SK-N-SH (cell line): ENCODE results near the gene PIK3IP1. TPM values are rescaled to one million over a fixed set of nuclear protein-coding genes. Genes with fewer than 3 reads are reported as not detected.

ENCODE experiments used
- CTCF ChIA-PET: fragments of 300-600, 350-600 bp; formaldehyde crosslinking; extraction: SDS; loops from one replicate; lab custom pipeline; 2021; lab: Yijun Ruan, JAX
- POLR2A ChIA-PET: fragments of 350-600 bp; sonication (Branson Sonifier 250); formaldehyde crosslinking; extraction: SDS; loops from one replicate; lab custom pipeline; 2020; ENCODE audit warnings: antibody characterized with exemption, inconsistent platforms; lab: Yijun Ruan, JAX
- DNase-seq: peaks from one replicate; pipeline ENCODE4 v3.0.0; 2012
- H2AFZ ChIP-seq: fragments of 200-600 bp; sonication (generic); 2 replicates; pipeline ENCODE4 v1.8.1; 2016; ENCODE audit warnings: antibody characterized with exemption, mild to moderate bottlenecking, low read depth
- H3F3A ChIP-seq: fragments of 200-600 bp; sonication (generic); replicated peaks from 2 replicates; pipeline ENCODE3; 2016; ENCODE audit warnings: antibody characterized with exemption, mild to moderate bottlenecking; ENCODE audit not compliant: insufficient read depth
- H3K27ac ChIP-seq, 2 experiments: fragments of 200-500 bp in 1 of 2; fragments of 200-600 bp in 1 of 2; sonication (Bioruptor generic) in 1 of 2; sonication (generic), shearing (Covaris generic) in 1 of 2; 2 replicates each; pipeline versions ENCODE4 v1.5.1 to v1.6.1; 2014 to 2016; ENCODE audit warnings: low read depth in 2 of 2, inconsistent platforms in 1 of 2, low read length in 1 of 2, mild to moderate bottlenecking in 1 of 2, mixed read lengths in 1 of 2
- H3K27me3 ChIP-seq: fragments of 200-600 bp; sonication (generic), shearing (Covaris generic); 2 replicates; pipeline ENCODE4 v1.6.1; 2016; ENCODE audit warnings: mixed run types; ENCODE audit not compliant: insufficient read depth
- H3K36me3 ChIP-seq, 2 experiments: fragments of 200-500 bp in 1 of 2; fragments of 200-600 bp in 1 of 2; sonication (Bioruptor generic) in 1 of 2; sonication (generic) in 1 of 2; replicated peaks in 1 of 2; 2 replicates each; pipeline versions ENCODE3 to v1.5.1; 2014 to 2016; ENCODE audit warnings: low read length in 1 of 2, mild to moderate bottlenecking in 1 of 2; ENCODE audit not compliant: insufficient read depth in 2 of 2, control insufficient read depth in 1 of 2
- H3K4me1 ChIP-seq, 2 experiments: fragments of 200-500 bp in 1 of 2; fragments of 200-600 bp in 1 of 2; sonication (Bioruptor generic) in 1 of 2; sonication (generic), shearing (Covaris generic) in 1 of 2; 2 replicates each; pipeline versions ENCODE4 v1.5.1 to v1.6.1; 2014 to 2016; ENCODE audit warnings: low read depth in 1 of 2, low read length in 1 of 2, mixed run types in 1 of 2; ENCODE audit not compliant: insufficient read depth in 2 of 2, control insufficient read depth in 1 of 2
- H3K4me2 ChIP-seq: fragments of 200-600 bp; sonication (generic), shearing (Covaris generic); 2 replicates; pipeline ENCODE4 v1.6.1; 2017; ENCODE audit warnings: mixed run types
- H3K4me3 ChIP-seq, 2 experiments: fragments of 200-500 bp in 1 of 2; fragments of 200-600 bp in 1 of 2; sonication (Bioruptor generic) in 1 of 2; sonication (generic), shearing (Covaris generic) in 1 of 2; 2 replicates each; pipeline versions ENCODE4 v1.5.1 to v1.8.1; 2014 to 2016; ENCODE audit warnings: low read depth in 2 of 2, inconsistent platforms in 1 of 2, low read length in 1 of 2, mild to moderate bottlenecking in 1 of 2, mixed read lengths in 1 of 2, moderate library complexity in 1 of 2
- H3K79me2 ChIP-seq: fragments of 200-600 bp; sonication (generic); 2 replicates; pipeline ENCODE4 v1.8.1; 2017; ENCODE audit warnings: mild to moderate bottlenecking; ENCODE audit not compliant: insufficient read depth
- H3K9ac ChIP-seq: fragments of 200-600 bp; sonication (generic); 2 replicates; pipeline ENCODE4 v1.6.1; 2017; ENCODE audit warnings: mixed run types
- H3K9me2 ChIP-seq: fragments of 200-600 bp; sonication (generic); 2 replicates; pipeline ENCODE4 v1.6.1; 2017; ENCODE audit warnings: mixed run types
- H3K9me3 ChIP-seq: fragments of 200-600 bp; sonication (generic); 2 replicates; pipeline ENCODE4 v1.6.1; 2017; ENCODE audit warnings: mixed run types, mild to moderate bottlenecking, moderate library complexity
- H4K20me1 ChIP-seq: fragments of 200-600 bp; sonication (generic); 2 replicates; pipeline ENCODE4 v1.6.1; 2017; ENCODE audit warnings: mild to moderate bottlenecking, mixed run types; ENCODE audit not compliant: insufficient read depth
- ELF1 ChIP-seq: IDR thresholded peaks from 2 replicates; pipeline ENCODE4 v1.4.0; 2012
- EZH2phosphoT487 ChIP-seq: fragments of 200-600 bp; sonication (generic); IDR thresholded peaks from 2 replicates; pipeline ENCODE4 v1.6.1; 2017; ENCODE audit warnings: low read depth, mixed run types, mild to moderate bottlenecking, antibody characterized with exemption, moderate library complexity, borderline replicate concordance
- FOSL2 ChIP-seq: IDR thresholded peaks from 2 replicates; pipeline ENCODE4 v1.4.0; 2012; ENCODE audit warnings: low read depth, mild to moderate bottlenecking, moderate library complexity, borderline replicate concordance
- GABPA ChIP-seq: IDR thresholded peaks from 2 replicates; pipeline ENCODE4 v1.4.0; 2012; ENCODE audit warnings: low read depth, mild to moderate bottlenecking
- JUND ChIP-seq: IDR thresholded peaks from 2 replicates; pipeline ENCODE4 v1.4.0; 2012
- MXI1 ChIP-seq: IDR thresholded peaks from 2 replicates; pipeline ENCODE4 v1.6.1; 2012; ENCODE audit warnings: mild to moderate bottlenecking, low read depth, low read length, improper control_type of control experiment
- NFIC ChIP-seq: IDR thresholded peaks from 2 replicates; pipeline ENCODE4 v1.4.0; 2012; ENCODE audit warnings: borderline replicate concordance
- RAD21 ChIP-seq: IDR thresholded peaks from 2 replicates; pipeline ENCODE4 v1.6.1; 2012; ENCODE audit warnings: mild to moderate bottlenecking, low read length
- RXRA ChIP-seq: IDR thresholded peaks from 2 replicates; pipeline ENCODE4 v1.4.0; 2012; ENCODE audit warnings: low read depth, mild to moderate bottlenecking, borderline replicate concordance
- TAF1 ChIP-seq: IDR thresholded peaks from 2 replicates; pipeline ENCODE4 v1.6.1; 2012; ENCODE audit warnings: low read depth, mild to moderate bottlenecking, low read length, moderate library complexity, borderline replicate concordance
- TCF12 ChIP-seq: IDR thresholded peaks from 2 replicates; pipeline ENCODE4 v1.4.0; 2012
- USF2 ChIP-seq: fragments of 150-350 bp; IDR thresholded peaks from 2 replicates; pipeline ENCODE4 v1.6.1; 2017; ENCODE audit warnings: antibody characterized with exemption, low read length, low read depth, borderline replicate concordance
- WGBS: methylation state at CpG from one replicate; pipeline ENCODE4 v1.1.6; 2017; ENCODE audit warnings: low lambda C conversion rate; 5-methylcytosine and 5-hydroxymethylcytosine counted together
- polyA plus RNA-seq, 3 experiments: library from polyadenylated mRNA; depleted of rRNA; stranded (reverse); fragments of >200 nt; gene quantifications; 2 replicates each; pipeline ENCODE4 v1.2.3, GENCODE V29; 2012
- TF ChIP-seq, protein P1 (sequence below): IDR thresholded peaks from 2 replicates; pipeline ENCODE4 v1.6.1; 2012; ENCODE audit warnings: mild to moderate bottlenecking, low read depth, low read length, moderate library complexity
- TF ChIP-seq, protein P2 (sequence below): fragments of 200-600 bp; sonication (generic); IDR thresholded peaks from 2 replicates; pipeline ENCODE4 v1.6.1; 2017; ENCODE audit warnings: antibody characterized with exemption, mild to moderate bottlenecking, moderate library complexity
- TF ChIP-seq, protein P3 (sequence below): fragments of 150-350 bp; IDR thresholded peaks from 2 replicates; pipeline ENCODE4 v1.6.1; 2016; ENCODE audit warnings: mild to moderate bottlenecking, low read depth, low read length

PIK3IP1 gene
- polyA plus RNA-seq, 1 of the 3 experiments (the other 2 are of a cell fraction), result 8.6 TPM

GRCh38 chr22:31328544-31328960, 36.3 kb upstream of the PIK3IP1 start:
- Histone ChIP-seq H3K27ac (no peak overlapping the region), H3K27me3 (no peaks in the 10 kb centered on the region), H3K9ac (no peak overlapping the region), H3K4me3 (no peak overlapping the region), H3K4me1 (no peaks in the 10 kb centered on the region), H3K36me3 (peaks cover 44 to 74% of the 10 kb centered on the region in 2 experiments), H3K9me2 (no peaks in the 10 kb centered on the region), H3K79me2 (peaks cover 23% of the 10 kb centered on the region), H3K9me3 (no peaks in the 10 kb centered on the region), H2AFZ (no peak overlapping the region), H3F3A (peaks cover 13% of the 10 kb centered on the region), H3K4me2 (no peak overlapping the region), H4K20me1 (no peaks in the 10 kb centered on the region)
- ChIA-PET POLR2A (no interaction called here), CTCF (interaction anchor here (3.4 kb wide), 1 partner anchor 15 kb away, joined by 26 read pairs; no protein-coding TSS in a partner anchor)
- 96% methylated on average over 11 of the region's 13 CpGs for WGBS
- TF ChIP-seq MXI1 (no peak), ELF1 (no peak), TCF12 (no peak), USF2 (no peak), NFIC (no peak), FOSL2 (no peak), GABPA (no peak), JUND (no peak), TAF1 (no peak), RXRA (no peak), RAD21 (no peak), EZH2phosphoT487 (no peak)
- TF ChIP-seq, protein P1, sequence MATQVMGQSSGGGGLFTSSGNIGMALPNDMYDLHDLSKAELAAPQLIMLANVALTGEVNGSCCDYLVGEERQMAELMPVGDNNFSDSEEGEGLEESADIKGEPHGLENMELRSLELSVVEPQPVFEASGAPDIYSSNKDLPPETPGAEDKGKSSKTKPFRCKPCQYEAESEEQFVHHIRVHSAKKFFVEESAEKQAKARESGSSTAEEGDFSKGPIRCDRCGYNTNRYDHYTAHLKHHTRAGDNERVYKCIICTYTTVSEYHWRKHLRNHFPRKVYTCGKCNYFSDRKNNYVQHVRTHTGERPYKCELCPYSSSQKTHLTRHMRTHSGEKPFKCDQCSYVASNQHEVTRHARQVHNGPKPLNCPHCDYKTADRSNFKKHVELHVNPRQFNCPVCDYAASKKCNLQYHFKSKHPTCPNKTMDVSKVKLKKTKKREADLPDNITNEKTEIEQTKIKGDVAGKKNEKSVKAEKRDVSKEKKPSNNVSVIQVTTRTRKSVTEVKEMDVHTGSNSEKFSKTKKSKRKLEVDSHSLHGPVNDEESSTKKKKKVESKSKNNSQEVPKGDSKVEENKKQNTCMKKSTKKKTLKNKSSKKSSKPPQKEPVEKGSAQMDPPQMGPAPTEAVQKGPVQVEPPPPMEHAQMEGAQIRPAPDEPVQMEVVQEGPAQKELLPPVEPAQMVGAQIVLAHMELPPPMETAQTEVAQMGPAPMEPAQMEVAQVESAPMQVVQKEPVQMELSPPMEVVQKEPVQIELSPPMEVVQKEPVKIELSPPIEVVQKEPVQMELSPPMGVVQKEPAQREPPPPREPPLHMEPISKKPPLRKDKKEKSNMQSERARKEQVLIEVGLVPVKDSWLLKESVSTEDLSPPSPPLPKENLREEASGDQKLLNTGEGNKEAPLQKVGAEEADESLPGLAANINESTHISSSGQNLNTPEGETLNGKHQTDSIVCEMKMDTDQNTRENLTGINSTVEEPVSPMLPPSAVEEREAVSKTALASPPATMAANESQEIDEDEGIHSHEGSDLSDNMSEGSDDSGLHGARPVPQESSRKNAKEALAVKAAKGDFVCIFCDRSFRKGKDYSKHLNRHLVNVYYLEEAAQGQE, result no peak
- TF ChIP-seq, protein P2, sequence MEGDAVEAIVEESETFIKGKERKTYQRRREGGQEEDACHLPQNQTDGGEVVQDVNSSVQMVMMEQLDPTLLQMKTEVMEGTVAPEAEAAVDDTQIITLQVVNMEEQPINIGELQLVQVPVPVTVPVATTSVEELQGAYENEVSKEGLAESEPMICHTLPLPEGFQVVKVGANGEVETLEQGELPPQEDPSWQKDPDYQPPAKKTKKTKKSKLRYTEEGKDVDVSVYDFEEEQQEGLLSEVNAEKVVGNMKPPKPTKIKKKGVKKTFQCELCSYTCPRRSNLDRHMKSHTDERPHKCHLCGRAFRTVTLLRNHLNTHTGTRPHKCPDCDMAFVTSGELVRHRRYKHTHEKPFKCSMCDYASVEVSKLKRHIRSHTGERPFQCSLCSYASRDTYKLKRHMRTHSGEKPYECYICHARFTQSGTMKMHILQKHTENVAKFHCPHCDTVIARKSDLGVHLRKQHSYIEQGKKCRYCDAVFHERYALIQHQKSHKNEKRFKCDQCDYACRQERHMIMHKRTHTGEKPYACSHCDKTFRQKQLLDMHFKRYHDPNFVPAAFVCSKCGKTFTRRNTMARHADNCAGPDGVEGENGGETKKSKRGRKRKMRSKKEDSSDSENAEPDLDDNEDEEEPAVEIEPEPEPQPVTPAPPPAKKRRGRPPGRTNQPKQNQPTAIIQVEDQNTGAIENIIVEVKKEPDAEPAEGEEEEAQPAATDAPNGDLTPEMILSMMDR, result no peak
- TF ChIP-seq, protein P3, sequence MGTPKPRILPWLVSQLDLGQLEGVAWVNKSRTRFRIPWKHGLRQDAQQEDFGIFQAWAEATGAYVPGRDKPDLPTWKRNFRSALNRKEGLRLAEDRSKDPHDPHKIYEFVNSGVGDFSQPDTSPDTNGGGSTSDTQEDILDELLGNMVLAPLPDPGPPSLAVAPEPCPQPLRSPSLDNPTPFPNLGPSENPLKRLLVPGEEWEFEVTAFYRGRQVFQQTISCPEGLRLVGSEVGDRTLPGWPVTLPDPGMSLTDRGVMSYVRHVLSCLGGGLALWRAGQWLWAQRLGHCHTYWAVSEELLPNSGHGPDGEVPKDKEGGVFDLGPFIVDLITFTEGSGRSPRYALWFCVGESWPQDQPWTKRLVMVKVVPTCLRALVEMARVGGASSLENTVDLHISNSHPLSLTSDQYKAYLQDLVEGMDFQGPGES, result no peak
- no peak for DNase-seq
